SK-N-SH treated with all-trans-retinoic acid at 6 μM for 48 hours (cell line): Measurements from ENCODE around the gene ATP6V1F.
A peak's percentile ranks its signal among the peaks of the same experiment; 100 is the strongest.

Experiments used
- ATAC-seq: fragments of 200-7000 bp; cut with Tn5 transposase; 3 replicates; pipeline ENCODE4 v1.9.1; 2020; ENCODE audit warnings: mild to moderate bottlenecking, moderate library complexity
- BACH2 ChIP-seq: fragments of 250-450 bp; sonication (Bioruptor Pico); IDR thresholded peaks from 2 replicates; pipeline ENCODE4 v1.9.0; 2021; ENCODE audit warnings: mild to moderate bottlenecking, borderline replicate concordance
- CSDC2 ChIP-seq: fragments of 250-450 bp; sonication (Bioruptor Pico); IDR thresholded peaks from 2 replicates; pipeline ENCODE4 v1.5.0; 2020; ENCODE audit warnings: mild to moderate bottlenecking, moderate library complexity
- ESRRG ChIP-seq: fragments of 250-450 bp; sonication (Bioruptor Pico); IDR thresholded peaks from 2 replicates; pipeline ENCODE4 v1.6.1; 2021; ENCODE audit warnings: mild to moderate bottlenecking
- ISL1 ChIP-seq: fragments of 250-450 bp; sonication (Bioruptor Pico); IDR thresholded peaks from 2 replicates; pipeline ENCODE4 v2.1.2; 2022; ENCODE audit warnings: mild to moderate bottlenecking, moderate library complexity
- PPARA ChIP-seq: fragments of 250-450 bp; sonication (Bioruptor Pico); IDR thresholded peaks from 2 replicates; pipeline ENCODE4 v1.5.0; 2020; ENCODE audit warnings: mild to moderate bottlenecking, borderline replicate concordance
- RARB ChIP-seq: fragments of 250-450 bp; sonication (Bioruptor Pico); IDR thresholded peaks from 2 replicates; pipeline ENCODE4 v1.8.0; 2021; ENCODE audit warnings: mild to moderate bottlenecking, moderate library complexity
- SNAI2 ChIP-seq: fragments of 250-450 bp; sonication (Bioruptor Pico); IDR thresholded peaks from 2 replicates; pipeline ENCODE4 v1.5.0; 2020; ENCODE audit warnings: mild to moderate bottlenecking, moderate library complexity
- TCF4 ChIP-seq: fragments of 250-450 bp; sonication (Bioruptor Pico); IDR thresholded peaks from 2 replicates; pipeline ENCODE4 v1.8.0; 2021; ENCODE audit warnings: mild to moderate bottlenecking, moderate library complexity, borderline replicate concordance
- ZC3H10 ChIP-seq: fragments of 250-450 bp; sonication (Bioruptor Pico); IDR thresholded peaks from 2 replicates; pipeline ENCODE4 v1.5.1; 2021; ENCODE audit warnings: mild to moderate bottlenecking, moderate library complexity
- ZFP3 ChIP-seq: fragments of 250-450 bp; sonication (Bioruptor Pico); IDR thresholded peaks from 2 replicates; pipeline ENCODE4 v1.5.0; 2020; ENCODE audit warnings: mild to moderate bottlenecking, moderate library complexity
- ZFP30 ChIP-seq: fragments of 450-650 bp; formaldehyde crosslinking; IDR thresholded peaks from 2 replicates; pipeline ENCODE4 v1.5.0; 2022; ENCODE audit warnings: mild to moderate bottlenecking, moderate library complexity
- TF ChIP-seq, protein P1 (sequence below): fragments of 250-450 bp; sonication (Bioruptor Pico); IDR thresholded peaks from 2 replicates; pipeline ENCODE4 v1.5.1; 2020; ENCODE audit warnings: low read depth, mild to moderate bottlenecking, moderate library complexity
- TF ChIP-seq, protein P2 (sequence below): fragments of 250-450 bp; sonication (Bioruptor Pico); IDR thresholded peaks from 2 replicates; pipeline ENCODE4 v1.5.0; 2020; ENCODE audit warnings: mild to moderate bottlenecking, moderate library complexity
- TF ChIP-seq, protein P3 (sequence below): fragments of 250-450 bp; sonication (Bioruptor Pico); IDR thresholded peaks from 2 replicates; pipeline ENCODE4 v1.8.0; 2020; ENCODE audit warnings: mild to moderate bottlenecking, moderate library complexity, borderline replicate concordance
- TF ChIP-seq, protein P4 (sequence below): fragments of 250-450 bp; sonication (Bioruptor Pico); IDR thresholded peaks from 2 replicates; pipeline ENCODE4 v1.5.1; 2021; ENCODE audit warnings: mild to moderate bottlenecking, moderate library complexity
- TF ChIP-seq, protein P5 (sequence below): fragments of 250-450 bp; sonication (Bioruptor Pico); IDR thresholded peaks from 2 replicates; pipeline ENCODE4 v1.8.0; 2021; ENCODE audit warnings: low read depth, mild to moderate bottlenecking, moderate library complexity, borderline replicate concordance

Gene ATP6V1F

DNA sequence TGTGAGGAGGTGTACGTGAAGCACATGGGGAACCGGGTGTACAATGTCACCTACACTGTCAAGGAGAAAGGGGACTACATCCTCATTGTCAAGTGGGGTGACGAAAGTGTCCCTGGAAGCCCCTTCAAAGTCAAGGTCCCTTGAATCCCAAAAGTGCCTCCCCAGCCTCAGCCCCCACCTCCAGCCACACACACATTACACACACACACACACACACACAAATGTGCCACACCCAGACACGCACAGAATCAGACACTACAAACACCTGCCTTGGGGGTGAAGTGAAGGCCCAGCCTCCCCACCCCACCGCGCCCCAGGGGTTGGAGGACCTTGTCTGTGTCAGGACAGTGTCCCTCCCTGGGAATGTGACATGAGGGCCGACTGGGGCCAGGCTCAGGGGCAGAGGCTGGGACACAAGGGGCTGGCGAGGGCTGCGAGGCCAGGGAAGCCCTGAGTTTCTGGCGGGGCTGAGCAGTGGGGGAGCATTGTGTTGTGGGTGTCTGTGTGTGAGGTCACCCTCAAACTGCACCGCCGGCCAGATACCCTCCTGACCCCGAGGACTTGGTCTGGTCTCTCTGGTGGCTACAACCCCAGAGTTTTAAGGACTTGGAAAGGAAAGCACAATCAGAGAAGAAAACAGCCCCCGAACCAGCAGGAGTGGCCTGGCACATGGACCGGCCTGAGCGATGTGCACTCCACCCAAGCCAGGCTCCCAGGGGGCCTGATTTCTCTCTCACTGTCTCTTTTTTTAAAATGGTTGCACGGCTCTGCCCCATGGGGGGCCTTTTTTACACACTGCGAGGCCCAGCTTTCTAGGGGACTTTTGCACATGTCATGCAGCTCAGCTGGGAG lies 4.0 kb upstream of the ATP6V1F start:
- TF ChIP-seq, protein P1, sequence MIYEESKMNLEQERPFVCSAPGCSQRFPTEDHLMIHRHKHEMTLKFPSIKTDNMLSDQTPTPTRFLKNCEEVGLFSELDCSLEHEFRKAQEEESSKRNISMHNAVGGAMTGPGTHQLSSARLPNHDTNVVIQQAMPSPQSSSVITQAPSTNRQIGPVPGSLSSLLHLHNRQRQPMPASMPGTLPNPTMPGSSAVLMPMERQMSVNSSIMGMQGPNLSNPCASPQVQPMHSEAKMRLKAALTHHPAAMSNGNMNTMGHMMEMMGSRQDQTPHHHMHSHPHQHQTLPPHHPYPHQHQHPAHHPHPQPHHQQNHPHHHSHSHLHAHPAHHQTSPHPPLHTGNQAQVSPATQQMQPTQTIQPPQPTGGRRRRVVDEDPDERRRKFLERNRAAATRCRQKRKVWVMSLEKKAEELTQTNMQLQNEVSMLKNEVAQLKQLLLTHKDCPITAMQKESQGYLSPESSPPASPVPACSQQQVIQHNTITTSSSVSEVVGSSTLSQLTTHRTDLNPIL (CRISPR knock-in tag), result no peak
- no peak for ATAC-seq

DNA sequence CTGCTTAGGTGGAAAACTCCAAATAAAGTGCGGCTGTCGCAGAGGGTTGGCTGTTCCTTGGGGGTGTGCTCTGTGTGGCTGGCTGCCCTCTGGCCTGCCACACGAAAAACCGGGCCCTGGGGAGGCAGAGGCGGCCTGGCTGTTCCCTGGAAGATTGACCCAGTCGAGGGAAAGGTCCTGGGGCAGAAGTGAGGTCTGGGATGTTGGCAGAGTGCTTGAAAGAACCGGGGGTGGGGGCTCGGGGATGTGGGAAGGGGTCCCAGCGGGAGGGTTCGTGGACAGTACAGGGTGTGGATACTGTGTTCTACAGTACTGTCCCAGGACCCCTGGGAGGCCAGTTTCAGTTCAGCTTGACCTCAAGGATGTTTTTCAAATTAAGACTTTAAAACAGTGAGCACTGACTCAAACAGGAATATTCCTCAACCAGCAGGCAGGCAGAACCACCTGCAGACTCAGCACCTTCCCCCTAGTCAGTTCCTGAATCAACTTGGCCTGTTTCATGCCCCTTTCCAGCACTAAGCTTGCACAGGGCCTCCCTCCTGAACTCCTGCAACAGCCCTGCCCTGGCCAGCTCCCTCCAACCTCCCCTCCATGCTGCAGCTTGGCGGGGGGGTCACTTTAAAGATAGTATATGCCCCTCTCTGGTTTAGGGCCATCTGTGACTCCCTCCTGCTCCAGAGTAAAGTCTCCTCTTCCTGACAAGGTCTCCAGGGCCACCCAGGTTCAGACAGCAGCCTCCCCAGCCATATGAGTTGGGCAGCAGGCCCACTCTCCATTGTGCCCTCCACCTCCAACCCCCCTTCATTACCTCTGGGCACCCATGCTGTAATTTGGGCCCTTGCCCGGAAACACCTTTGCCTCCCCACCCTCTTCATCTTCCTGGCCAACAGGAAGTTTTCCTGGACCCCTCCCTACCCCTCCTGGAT lies 3.2 kb upstream of the ATP6V1F start:
- no peak for ATAC-seq
- TF ChIP-seq ZC3H10 (CRISPR knock-in tag) (no peak), SNAI2 (CRISPR knock-in tag) (no peak)
- TF ChIP-seq, all 23 proteins: peak for 0

DNA sequence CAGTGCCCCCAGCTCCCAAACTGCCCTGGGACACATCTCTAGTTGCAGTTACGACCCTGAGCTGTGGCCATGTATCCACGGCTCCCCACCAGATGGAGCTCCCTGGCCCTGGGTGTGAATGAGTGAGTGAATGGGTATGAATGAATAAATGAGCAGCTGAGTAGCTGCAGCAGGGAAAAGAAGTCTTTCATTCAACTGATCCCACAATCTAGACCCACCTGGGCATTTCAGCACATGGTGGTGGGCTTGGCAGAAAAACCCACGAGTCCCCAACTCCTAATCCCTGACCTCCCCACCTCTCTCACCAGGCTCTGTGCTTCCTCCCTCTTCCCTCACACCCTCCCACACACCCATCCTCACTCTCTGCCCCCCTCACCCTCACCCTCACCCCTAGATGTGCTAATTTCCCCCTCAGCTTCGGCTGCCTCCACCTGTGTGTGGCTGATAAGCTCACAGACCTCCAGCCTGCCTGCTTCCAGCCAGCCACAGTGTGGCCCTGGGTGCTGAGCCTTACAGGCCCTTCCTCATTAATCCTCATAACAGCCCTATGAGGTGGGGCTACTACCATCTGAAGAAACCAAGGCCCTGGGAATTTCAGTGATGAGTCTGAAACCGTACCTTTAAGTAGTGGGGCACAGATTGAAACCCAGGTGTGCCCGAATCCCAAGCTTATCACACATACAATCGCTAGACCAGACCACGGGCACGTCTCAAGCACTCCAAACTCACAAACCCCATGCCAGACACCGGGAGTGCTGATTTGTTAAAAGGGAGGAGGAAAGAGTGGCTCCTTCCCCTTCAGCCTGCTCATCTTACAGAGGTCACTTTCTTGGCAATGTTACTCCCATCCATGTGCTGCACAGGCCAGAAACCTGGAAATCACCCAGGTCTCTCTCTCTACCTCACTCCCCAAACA lies 2.2 kb upstream of the ATP6V1F start:
- peak; percentile 10 for ATAC-seq
- TF ChIP-seq ESRRG (CRISPR knock-in tag), result no peak
- TF ChIP-seq, protein P2, sequence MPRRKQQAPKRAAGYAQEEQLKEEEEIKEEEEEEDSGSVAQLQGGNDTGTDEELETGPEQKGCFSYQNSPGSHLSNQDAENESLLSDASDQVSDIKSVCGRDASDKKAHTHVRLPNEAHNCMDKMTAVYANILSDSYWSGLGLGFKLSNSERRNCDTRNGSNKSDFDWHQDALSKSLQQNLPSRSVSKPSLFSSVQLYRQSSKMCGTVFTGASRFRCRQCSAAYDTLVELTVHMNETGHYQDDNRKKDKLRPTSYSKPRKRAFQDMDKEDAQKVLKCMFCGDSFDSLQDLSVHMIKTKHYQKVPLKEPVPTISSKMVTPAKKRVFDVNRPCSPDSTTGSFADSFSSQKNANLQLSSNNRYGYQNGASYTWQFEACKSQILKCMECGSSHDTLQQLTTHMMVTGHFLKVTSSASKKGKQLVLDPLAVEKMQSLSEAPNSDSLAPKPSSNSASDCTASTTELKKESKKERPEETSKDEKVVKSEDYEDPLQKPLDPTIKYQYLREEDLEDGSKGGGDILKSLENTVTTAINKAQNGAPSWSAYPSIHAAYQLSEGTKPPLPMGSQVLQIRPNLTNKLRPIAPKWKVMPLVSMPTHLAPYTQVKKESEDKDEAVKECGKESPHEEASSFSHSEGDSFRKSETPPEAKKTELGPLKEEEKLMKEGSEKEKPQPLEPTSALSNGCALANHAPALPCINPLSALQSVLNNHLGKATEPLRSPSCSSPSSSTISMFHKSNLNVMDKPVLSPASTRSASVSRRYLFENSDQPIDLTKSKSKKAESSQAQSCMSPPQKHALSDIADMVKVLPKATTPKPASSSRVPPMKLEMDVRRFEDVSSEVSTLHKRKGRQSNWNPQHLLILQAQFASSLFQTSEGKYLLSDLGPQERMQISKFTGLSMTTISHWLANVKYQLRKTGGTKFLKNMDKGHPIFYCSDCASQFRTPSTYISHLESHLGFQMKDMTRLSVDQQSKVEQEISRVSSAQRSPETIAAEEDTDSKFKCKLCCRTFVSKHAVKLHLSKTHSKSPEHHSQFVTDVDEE (CRISPR knock-in tag), result no peak

DNA sequence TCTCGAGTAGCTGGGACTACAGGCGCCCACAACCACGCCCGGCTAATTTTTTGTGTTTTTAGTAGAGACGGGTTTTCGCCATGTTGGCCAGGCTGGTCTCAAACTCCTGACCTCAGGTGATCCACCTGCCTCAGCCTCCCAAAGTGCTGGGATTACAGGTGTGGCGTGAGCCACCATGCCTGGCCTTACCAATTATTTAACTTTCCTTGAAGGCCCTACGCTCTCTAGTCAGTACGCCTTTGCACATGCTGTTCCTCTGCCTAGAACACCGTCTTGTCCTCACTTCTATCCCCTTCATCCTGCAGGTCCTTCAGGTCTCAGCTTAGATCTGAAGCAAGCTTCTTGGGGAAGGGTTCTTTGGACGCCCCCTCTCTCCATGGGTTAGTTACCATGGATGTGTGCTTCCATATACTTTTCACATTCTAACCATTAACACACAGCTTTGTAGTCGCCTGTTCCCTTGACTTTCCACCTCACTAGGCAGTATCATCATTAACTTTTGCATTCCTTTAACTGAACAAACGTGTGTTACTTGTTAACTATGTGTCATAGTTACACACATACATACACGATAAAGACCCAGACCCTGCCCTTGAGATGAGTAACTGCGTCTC lies 592 bp upstream of the ATP6V1F start:
- no peak for ATAC-seq
- TF ChIP-seq ISL1, result no peak
- no peak for TF ChIP-seq ZFP30 (CRISPR knock-in tag)
- TF ChIP-seq BACH2 (CRISPR knock-in tag), result no peak
- TF ChIP-seq, protein P3, sequence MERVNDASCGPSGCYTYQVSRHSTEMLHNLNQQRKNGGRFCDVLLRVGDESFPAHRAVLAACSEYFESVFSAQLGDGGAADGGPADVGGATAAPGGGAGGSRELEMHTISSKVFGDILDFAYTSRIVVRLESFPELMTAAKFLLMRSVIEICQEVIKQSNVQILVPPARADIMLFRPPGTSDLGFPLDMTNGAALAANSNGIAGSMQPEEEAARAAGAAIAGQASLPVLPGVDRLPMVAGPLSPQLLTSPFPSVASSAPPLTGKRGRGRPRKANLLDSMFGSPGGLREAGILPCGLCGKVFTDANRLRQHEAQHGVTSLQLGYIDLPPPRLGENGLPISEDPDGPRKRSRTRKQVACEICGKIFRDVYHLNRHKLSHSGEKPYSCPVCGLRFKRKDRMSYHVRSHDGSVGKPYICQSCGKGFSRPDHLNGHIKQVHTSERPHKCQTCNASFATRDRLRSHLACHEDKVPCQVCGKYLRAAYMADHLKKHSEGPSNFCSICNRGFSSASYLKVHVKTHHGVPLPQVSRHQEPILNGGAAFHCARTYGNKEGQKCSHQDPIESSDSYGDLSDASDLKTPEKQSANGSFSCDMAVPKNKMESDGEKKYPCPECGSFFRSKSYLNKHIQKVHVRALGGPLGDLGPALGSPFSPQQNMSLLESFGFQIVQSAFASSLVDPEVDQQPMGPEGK (CRISPR knock-in tag), result no peak
- no peak for TF ChIP-seq ZFP3 (CRISPR knock-in tag)
- TF ChIP-seq, protein P4, sequence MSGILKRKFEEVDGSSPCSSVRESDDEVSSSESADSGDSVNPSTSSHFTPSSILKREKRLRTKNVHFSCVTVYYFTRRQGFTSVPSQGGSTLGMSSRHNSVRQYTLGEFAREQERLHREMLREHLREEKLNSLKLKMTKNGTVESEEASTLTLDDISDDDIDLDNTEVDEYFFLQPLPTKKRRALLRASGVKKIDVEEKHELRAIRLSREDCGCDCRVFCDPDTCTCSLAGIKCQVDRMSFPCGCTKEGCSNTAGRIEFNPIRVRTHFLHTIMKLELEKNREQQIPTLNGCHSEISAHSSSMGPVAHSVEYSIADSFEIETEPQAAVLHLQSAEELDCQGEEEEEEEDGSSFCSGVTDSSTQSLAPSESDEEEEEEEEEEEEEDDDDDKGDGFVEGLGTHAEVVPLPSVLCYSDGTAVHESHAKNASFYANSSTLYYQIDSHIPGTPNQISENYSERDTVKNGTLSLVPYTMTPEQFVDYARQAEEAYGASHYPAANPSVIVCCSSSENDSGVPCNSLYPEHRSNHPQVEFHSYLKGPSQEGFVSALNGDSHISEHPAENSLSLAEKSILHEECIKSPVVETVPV (CRISPR knock-in tag), result no peak
- TF ChIP-seq CSDC2, result no peak
- no peak for TF ChIP-seq TCF4 (CRISPR knock-in tag)
- no peak for TF ChIP-seq RARB (CRISPR knock-in tag)
- TF ChIP-seq ZC3H10 (CRISPR knock-in tag), result no peak
- no peak for TF ChIP-seq PPARA (CRISPR knock-in tag)
- TF ChIP-seq, protein P5, sequence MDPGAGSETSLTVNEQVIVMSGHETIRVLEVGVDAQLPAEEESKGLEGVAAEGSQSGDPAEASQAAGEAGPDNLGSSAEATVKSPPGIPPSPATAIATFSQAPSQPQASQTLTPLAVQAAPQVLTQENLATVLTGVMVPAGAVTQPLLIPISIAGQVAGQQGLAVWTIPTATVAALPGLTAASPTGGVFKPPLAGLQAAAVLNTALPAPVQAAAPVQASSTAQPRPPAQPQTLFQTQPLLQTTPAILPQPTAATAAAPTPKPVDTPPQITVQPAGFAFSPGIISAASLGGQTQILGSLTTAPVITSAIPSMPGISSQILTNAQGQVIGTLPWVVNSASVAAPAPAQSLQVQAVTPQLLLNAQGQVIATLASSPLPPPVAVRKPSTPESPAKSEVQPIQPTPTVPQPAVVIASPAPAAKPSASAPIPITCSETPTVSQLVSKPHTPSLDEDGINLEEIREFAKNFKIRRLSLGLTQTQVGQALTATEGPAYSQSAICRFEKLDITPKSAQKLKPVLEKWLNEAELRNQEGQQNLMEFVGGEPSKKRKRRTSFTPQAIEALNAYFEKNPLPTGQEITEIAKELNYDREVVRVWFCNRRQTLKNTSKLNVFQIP (CRISPR knock-in tag), result no peak
- TF ChIP-seq, all 23 proteins: peak for 0
